HG03521 (cell line): ENCODE data around the gene PLCH2.
A peak's percentile ranks its signal among the peaks of the same experiment; 100 is the strongest.

ENCODE experiments used
- ATAC-seq: cut with Tn5 transposase; IDR thresholded peaks from one replicate; pipeline ENCODE4 v1.9.1; 2021; ENCODE audit warnings: mild to moderate bottlenecking, moderate library complexity; ENCODE audit not compliant: unreplicated experiment

The PLCH2 gene

DNA sequence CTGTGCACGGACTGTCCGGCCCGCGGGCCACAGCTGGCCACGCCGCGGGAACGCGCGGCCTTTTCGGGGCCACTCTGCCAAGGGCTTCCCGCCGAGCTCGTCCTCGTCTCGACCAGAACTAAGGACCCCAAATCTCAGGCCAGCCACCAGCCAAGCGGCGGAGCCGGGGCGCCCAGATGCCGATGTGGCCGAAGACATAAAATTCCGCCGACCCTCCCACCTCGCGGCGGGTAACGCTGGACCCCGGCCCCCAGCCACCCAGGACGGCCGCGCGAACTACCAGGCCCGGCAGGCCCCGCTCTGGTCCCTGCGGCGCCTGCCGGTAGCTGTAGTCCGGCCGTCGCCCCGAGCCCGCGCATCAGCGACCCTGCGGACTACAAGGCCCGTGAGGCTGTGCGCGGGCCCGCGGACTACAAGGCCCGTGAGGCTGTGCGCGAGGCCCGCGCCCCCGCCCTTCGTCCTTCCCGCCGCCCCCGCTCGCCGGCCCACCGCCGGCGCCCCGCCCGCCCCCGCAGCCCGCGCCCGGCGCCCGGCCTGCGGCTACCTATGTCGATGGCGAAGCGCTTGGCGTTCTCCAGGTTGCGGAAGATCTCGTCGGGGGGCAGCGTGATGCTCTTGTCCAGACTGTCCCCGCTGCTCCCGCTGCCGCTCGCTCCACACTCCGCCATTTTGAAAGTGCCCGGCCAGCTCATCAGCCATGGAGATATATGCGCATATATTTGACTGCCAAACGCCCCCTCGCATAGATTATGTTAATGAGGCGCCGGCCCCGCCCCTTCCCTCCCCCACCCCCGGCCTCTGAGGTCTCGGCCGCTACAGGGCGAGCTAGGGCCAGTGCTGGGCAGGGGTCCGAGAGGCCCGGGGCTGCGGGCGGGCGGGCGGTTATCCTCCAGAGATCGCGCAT is 50.1 kb downstream of the PLCH2 start, which contains the start of gene PANK4:
PANK4 (minus strand) TSS at position 677 of the 904 bp plus-strand sequence; CDS start at position 668, 9 bp downstream.
- ATAC-seq, result peak; percentile 87

GRCh38 chr1:2526824-2527555 is 50.9 kb downstream of the PLCH2 start:
- ATAC-seq, result peak; percentile 13

DNA sequence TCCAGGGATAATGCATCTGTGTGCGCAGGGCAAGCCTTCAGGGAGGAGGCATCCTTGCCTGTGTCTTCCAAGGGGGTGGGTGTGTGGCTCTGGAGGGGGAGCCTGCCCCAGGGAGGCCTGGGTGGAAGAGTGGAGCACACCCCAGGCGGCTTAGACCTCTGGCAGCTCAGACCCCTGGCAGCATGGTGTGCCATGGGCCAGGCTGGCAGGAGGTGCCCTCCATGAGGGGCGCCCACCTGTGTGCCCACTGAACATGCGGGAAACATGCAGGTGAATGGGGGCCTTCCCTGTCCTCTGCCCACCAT is 51.4 kb downstream of the PLCH2 start:
- ATAC-seq, result no peak

DNA sequence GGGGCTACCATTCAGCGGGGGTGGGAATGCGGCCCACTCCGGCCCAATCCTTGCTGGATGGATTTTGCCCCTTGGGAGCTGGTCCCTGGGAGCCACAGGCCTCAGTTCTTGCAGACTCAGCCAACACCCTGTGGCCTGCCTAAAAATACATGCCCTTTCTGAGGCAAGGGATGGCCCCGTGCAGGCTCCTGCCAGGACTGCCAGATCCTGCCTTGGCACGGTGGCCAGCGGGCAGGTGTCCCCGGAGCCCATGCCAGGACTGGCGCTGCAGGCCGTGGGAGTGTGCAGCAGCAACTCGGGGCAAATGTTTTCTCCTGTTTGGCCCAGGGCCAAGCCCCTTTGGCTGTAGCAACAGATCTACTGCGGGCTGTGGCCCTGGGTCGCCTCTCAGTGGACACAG is 51.9 kb downstream of the PLCH2 start:
- no peak for ATAC-seq

- no peak for ATAC-seq
Measured at GRCh38 chr1:2528611-2528965, 52.5 kb downstream of the PLCH2 start.

DNA sequence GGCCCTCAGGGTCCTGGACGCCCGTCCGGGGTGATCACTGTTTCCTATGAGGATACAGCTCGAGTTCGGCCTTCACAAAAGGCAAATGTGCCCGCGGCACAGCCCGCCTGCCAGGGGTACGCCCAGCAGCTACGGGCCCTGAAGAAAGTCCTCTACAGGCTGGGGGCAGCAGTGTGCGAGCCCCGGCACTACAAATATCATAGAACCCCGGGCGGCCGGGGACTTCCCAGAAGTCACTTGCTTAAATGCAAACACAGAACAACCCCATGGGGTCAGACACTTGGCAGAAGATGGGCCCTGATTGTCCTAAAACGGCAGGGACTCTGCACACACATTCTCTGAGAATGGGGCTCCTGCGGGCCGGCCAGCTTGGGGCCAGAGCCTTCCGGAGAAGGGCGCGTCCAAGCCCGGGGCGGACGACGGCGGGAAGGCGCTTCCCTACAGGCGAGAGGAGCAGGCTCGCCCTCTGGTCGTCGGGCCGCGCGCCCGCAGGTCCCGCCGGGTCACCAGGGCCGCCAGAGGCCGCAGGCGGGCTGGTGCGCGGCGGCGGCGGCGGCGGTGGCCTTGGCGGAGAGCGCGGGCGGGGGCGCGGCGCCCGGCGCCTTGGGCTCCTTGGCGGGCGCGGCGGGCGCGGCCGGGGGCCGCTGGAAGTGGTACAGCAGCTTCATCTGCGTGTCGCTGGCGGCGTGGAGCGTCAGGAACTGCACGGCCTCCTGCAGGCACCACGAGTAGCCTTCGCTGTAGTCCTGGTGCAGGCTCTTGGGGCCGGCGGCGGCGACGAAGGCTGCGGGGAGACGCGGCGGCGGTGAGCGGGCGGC is 53.1 kb downstream of the PLCH2 start:
- no peak for ATAC-seq

- ATAC-seq, result no peak
Measured at GRCh38 chr1:2529784-2530512, 53.9 kb downstream of the PLCH2 start, which contains the start of gene HES5. HES5 (minus strand) TSS chr1:2530263; CDS start chr1:2530164, 99 bp downstream.

GRCh38 chr1:2530513-2531361 is 54.6 kb downstream of the PLCH2 start:
- no peak for ATAC-seq

DNA sequence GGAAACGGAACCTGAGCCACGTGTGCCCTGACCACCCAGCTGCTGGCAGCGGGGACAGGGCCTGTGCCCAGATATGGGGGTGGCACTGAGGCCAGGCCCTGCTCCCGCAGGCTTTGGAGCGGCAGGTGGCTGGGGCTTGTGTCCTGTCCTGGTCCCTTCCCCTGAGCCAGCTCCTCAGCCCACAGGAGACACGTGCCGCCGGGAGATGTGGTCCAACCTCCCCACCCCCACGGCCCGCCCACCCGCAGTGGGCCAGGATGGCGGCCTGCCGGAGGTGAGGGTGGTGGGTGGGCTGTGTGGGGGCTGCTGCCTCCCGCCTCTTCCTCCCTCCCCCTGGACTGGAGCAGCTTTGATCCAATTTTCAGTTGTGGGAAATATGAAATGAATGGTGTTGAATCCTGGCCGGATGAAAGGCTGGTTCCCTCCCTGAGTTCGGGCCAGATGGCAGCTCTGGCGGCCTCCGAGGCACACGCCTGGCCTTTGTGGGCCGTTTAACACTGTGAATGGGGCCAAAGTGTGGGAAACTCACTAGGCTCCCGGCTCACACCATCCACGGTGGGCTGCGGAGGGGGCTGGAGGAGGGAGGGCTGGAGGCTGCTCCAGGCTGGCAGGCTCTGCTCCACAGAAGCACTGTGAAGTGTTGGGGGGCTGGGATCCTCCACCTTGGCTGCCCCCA is 56.5 kb downstream of the PLCH2 start:
- no peak for ATAC-seq

GRCh38 chr1:2533365-2533764 is 57.3 kb downstream of the PLCH2 start:
- no peak for ATAC-seq

GRCh38 chr1:2534315-2534686 is 58.2 kb downstream of the PLCH2 start:
- no peak for ATAC-seq

DNA sequence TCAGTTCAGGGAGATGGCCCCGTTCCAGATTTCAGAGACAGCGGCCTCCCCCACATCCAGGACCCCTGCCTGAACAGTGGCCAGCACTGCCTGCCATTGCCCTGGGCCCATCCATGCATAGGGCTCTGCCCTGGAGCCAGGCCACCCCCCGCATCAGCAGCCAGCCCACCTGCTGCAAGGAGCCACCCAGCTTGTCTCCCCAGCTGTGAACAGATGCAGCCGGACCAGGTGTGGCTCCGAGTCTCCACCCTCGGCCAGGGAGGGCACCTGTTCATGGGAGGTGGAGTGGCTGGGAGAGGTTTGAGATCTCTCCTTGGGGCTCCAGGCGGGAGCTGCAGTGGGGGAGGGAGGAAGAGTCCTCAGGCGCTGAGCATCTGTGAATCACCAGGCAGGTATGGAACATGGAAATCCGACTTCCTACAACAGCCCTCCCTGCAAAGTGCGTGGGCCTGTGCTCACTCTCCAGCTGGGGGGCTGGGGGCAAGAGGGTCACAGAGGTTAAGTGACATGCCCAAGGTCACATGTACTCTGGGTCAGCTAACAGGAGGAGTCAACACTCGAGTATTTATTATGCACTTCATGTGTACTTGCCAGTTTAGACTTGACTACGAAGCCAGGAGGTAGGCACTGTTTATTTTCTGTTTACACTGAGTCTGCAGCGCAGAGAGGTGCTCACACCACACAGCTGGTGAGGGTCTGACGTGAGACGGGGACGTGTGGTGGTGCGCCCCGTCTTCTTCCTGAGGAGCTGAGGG is 58.8 kb downstream of the PLCH2 start:
- ATAC-seq, result no peak

- no peak for ATAC-seq
Measured at GRCh38 chr1:2535455-2535854, 59.4 kb downstream of the PLCH2 start.

DNA sequence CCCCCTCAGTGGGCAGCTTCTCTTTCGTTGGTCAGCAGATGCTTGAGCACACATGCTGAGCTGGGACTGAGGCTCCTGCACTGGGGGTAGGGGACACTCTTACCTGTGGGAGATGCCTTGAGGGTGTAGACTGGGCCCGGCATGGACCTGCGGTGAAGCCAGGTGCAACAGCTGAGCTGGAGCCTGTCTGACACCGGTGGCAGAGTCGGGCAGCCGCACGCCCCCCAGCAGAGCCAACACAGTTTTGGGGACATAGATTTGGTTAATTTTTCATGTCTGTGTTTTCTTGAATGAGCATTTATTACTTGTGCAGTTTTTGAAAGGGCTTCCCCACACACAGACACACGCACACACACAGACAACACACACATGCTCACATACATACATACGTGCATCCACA is 59.9 kb downstream of the PLCH2 start:
- no peak for ATAC-seq

DNA sequence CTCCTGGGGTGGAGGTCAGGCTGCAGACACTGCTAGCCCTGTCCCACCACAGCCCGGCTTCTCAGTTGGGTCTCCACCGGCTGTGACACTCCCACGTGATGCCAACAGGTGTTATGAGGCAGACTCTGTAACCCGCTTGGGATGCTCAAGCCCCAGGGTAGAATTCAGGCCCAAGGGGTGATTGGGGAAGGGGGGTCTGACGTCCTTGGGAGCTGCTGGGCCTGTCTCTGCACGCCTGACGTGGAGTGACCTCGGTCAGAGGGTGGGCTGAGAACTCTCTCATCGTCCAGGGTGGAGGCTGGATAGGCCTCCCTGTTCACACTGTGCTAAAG is 61.7 kb downstream of the PLCH2 start:
- ATAC-seq, result no peak

GRCh38 chr1:2538376-2538775 is 62.3 kb downstream of the PLCH2 start:
- no peak for ATAC-seq

DNA sequence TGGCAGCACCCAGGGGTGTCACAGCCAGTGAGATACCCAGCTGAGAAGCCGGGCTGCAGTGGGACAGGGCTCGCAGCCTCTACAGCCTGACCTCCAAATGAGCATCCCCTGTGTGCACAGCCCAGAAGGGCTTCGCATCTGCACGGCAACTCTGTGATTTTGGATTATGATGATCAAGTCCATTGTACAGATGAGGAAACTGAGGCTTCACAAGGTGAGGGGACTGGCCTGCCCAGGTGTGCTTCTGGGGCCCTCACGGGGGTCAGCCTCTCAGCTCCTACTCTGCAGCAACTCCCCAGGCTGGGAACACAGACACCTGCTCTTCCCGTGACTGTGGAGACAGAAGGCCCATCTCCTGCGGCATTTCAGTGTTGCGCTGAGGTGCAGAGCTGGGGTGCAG is 62.8 kb downstream of the PLCH2 start:
- ATAC-seq, result no peak

DNA sequence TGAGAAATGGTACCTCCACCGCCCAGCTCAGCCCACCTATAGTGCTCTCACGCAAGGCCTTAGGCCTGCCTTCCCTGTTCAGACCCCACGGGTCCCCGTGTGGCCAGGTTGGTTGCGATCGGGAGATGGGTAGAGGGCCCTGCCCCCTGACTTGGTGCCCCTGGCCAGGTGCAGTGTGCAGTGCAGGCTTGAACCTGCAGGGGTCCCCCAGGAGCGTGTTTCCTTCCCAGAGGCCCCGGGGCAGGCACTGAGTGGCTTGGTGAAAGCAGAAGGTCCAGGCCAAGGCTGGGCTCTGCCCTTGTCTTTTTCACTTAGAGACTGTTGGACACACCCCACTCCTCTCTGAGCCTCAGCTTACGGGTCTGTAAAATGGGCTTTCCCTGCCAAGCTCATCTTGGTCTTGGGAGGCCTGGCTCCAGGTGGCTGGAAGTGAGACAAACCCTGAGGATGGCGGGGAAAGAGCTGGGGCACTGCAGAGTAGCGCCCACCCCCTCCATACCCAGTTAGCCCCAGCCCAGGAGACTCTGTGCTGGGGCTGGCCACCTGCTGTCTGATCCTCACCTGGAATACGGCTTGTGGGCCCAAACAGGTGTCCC is 63.3 kb downstream of the PLCH2 start:
- ATAC-seq, result no peak
